ENCODE results near the gene DDX56. TPM values are rescaled to one million over a fixed set of nuclear protein-coding genes. Genes with fewer than 3 reads are reported as not detected.

DDX56 gene
- total RNA-seq, 2 donors from 2014 or later, result 52.9 to 60.6 TPM

- TF ChIP-seq POLR2A (IDR thresholded peaks at IDR 0.05), result peak; percentile 82
- peak; percentile 98 for TF ChIP-seq POLR2AphosphoS5 (IDR thresholded peaks at IDR 0.05)
- TF ChIP-seq CTCF (IDR thresholded peaks at IDR 0.05), result peak in 2 of 4 experiments; percentile 21 to 29
- Histone ChIP-seq H3K27ac (peak within 1 kb of the TSS; percentile 92 to 95), H3K36me3 (peaks cover 0 to 3% of the 10 kb centered on the region in 2 donors), H3K27me3 (replicated peaks; ENCODE audit: insufficient read depth) (no peaks in the 10 kb centered on the region), H3K4me3 (peak within 1 kb of the TSS; percentile 73 to 77), H3K9me3 (no peaks in the 10 kb centered on the region), H3K4me1 (replicated peaks) (peaks cover 4% of the 10 kb centered on the region)
- under 1% methylated on average over 66 of the region's 71 CpGs for WGBS
- DNase-seq (ENCODE audit: low spot score), result peak; percentile 100
- intact Hi-C loops (cut with DNase I), result loop anchor here (2.0 to 10.0 kb wide), 3 partner anchors 25 to 533 kb away; partner anchors contain the start of genes H2AZ2, OGDH and TBRG4
Measured at GRCh38 chr7:44581879-44582603, 8.3 kb upstream of the DDX56 start, which contains the start of gene TMED4. Gene TMED4, minus strand, starts transcription at chr7:44582231. Its CDS starts 25 bp downstream, at chr7:44582206.

- no peaks in the 10 kb centered on the region for H3K27me3 ChIP-seq (replicated peaks; ENCODE audit: insufficient read depth)
- peak overlapping the region; percentile 73 to 77 for H3K4me3 ChIP-seq
- peaks cover 4% of the 10 kb centered on the region for H3K4me1 ChIP-seq (replicated peaks)
- peaks cover 0 to 3% of the 10 kb centered on the region in 2 donors for H3K36me3 ChIP-seq
- intact Hi-C loops (cut with DNase I), result loop anchor here (5.0 to 10.0 kb wide), 2 partner anchors 266 to 534 kb away; partner anchors contain the start of genes H2AZ2 and TBRG4
- DNase-seq (ENCODE audit: low spot score), result no peak
- H3K9me3 ChIP-seq, result no peaks in the 10 kb centered on the region
- H3K27ac ChIP-seq, result peak overlapping the region; percentile 92 to 95
- no peak for TF ChIP-seq POLR2A (IDR thresholded peaks at IDR 0.05)
- TF ChIP-seq POLR2AphosphoS5 (IDR thresholded peaks at IDR 0.05), result no peak
- no peak for TF ChIP-seq CTCF (IDR thresholded peaks at IDR 0.05)
- WGBS, result 12% methylated on average over 23 of the region's 30 CpGs
Measured at GRCh38 chr7:44580945-44581878, 7.5 kb upstream of the DDX56 start.

- Histone ChIP-seq H3K9me3 (no peaks in the 10 kb centered on the region), H3K36me3 (peaks cover 3 to 14% of the 10 kb centered on the region in 2 donors), H3K4me3 (no peak overlapping the region), H3K4me1 (replicated peaks) (peaks cover 4% of the 10 kb centered on the region), H3K27me3 (replicated peaks; ENCODE audit: insufficient read depth) (no peaks in the 10 kb centered on the region), H3K27ac (no peak overlapping the region)
- intact Hi-C loops (cut with DNase I), result no loop called here
- WGBS, result 73% methylated on average over 2 of the region's 2 CpGs
- TF ChIP-seq POLR2AphosphoS5 (IDR thresholded peaks at IDR 0.05) (no peak), CTCF (IDR thresholded peaks at IDR 0.05) (no peak), POLR2A (IDR thresholded peaks at IDR 0.05) (no peak)
- no peak for DNase-seq (ENCODE audit: low spot score)
Measured at GRCh38 chr7:44576228-44576627, 2.5 kb upstream of the DDX56 start.

- H3K27me3 ChIP-seq (replicated peaks; ENCODE audit: insufficient read depth), result no peaks in the 10 kb centered on the region
- peaks cover 6 to 26% of the 10 kb centered on the region in 2 donors for H3K36me3 ChIP-seq
- intact Hi-C loops (cut with DNase I), result no loop called here
- TF ChIP-seq CTCF (IDR thresholded peaks at IDR 0.05) (no peak), POLR2AphosphoS5 (IDR thresholded peaks at IDR 0.05) (no peak), POLR2A (IDR thresholded peaks at IDR 0.05) (no peak)
- no peak overlapping the region for H3K27ac ChIP-seq
- no peaks in the 10 kb centered on the region for H3K4me1 ChIP-seq (replicated peaks)
- H3K4me3 ChIP-seq, result no peak overlapping the region
- no peaks in the 10 kb centered on the region for H3K9me3 ChIP-seq
- DNase-seq (ENCODE audit: low spot score), result no peak
Measured at GRCh38 chr7:44575054-44575453, 1.3 kb upstream of the DDX56 start.

Measured in prostate gland (tissue), 2 donors.